K562 (cell line): ENCODE results near the gene RXRA. TPM values are rescaled to one million over a fixed set of nuclear protein-coding genes. Genes with fewer than 3 reads are reported as not detected.

ENCODE experiments used
- ATAC-seq: fragments of 200-7000 bp; cut with Tn5 transposase; 3 replicates; pipeline ENCODE4 v1.9.1; 2020; ENCODE audit warnings: moderate library complexity
- BruUV-seq: library from RNA; stranded (reverse); fragments of 400-500 nt; replicated peaks from 2 replicates; lab custom pipeline; 2021; lab: Mats Ljungman, UMichigan
- CTCF ChIA-PET: fragments of 300-600 bp; formaldehyde crosslinking; extraction: SDS; loops from one replicate; lab custom pipeline; 2021; ENCODE audit warnings: low intra/inter-chr PET ratio; lab: Yijun Ruan, JAX
- POLR2A ChIA-PET: fragments of 300-600, 350-650 bp; sonication (Branson Sonifier 250); formaldehyde crosslinking; extraction: SDS; loops from one replicate; lab custom pipeline; 2021; ENCODE audit warnings: antibody characterized with exemption, inconsistent platforms; lab: Yijun Ruan, JAX
- DNase-seq, 4 experiments: peaks; one replicate each; pipeline versions ENCODE4 v3.0.0 to v3.0.0-alpha.2; 2011 to 2018; ENCODE audit warnings: low spot score in 3 of 4, mixed read lengths in 3 of 4; ENCODE audit errors: extremely low read depth in 1 of 4
- FAIRE-seq: peaks from 2 replicates; lab custom pipeline; 2011; peaks lifted over from hg19 to GRCh38; lab: Jason Lieb, UNC
- H2AFZ ChIP-seq: 2 replicates; pipeline ENCODE4 v1.6.0; 2011; ENCODE audit warnings: low read depth, low read length, control low read depth, inconsistent platforms
- H3K27ac ChIP-seq: fragments of 200-600 bp; 3 replicates; pipeline ENCODE4 v1.8.0; 2011; ENCODE audit warnings: low read depth, mild to moderate bottlenecking, control low read depth, inconsistent platforms, low read length, moderate library complexity, mixed read lengths; ENCODE audit errors: extremely low read depth
- H3K27me3 ChIP-seq, 2 experiments: fragments of 300-600 bp in 1 of 2; 2 replicates in 1 of 2; 3 replicates in 1 of 2; pipeline versions ENCODE4 v1.6.0 to v1.8.0; 2011; ENCODE audit warnings: inconsistent platforms in 2 of 2, low read length in 2 of 2, mild to moderate bottlenecking in 1 of 2, mixed read lengths in 1 of 2, moderate library complexity in 1 of 2; ENCODE audit not compliant: control insufficient read depth in 2 of 2, insufficient read depth in 2 of 2
- H3K36me3 ChIP-seq: fragments of 300-600 bp; 3 replicates; pipeline ENCODE4 v1.8.0; 2011; ENCODE audit warnings: mild to moderate bottlenecking, low read length, inconsistent platforms; ENCODE audit not compliant: control insufficient read depth, insufficient read depth
- H3K4me1 ChIP-seq, 2 experiments: fragments of 200-600 bp in 1 of 2; replicated peaks in 1 of 2; 2 replicates in 1 of 2; 3 replicates in 1 of 2; pipeline versions ENCODE4 v1.5.1 to v1.8.0; 2011; ENCODE audit warnings: inconsistent platforms in 2 of 2, low read length in 2 of 2, mild to moderate bottlenecking in 1 of 2, mixed read lengths in 1 of 2, moderate library complexity in 1 of 2; ENCODE audit not compliant: control insufficient read depth in 2 of 2, insufficient read depth in 2 of 2
- H3K4me2 ChIP-seq: 2 replicates; pipeline ENCODE4 v1.6.1; 2011; ENCODE audit warnings: low read length, control low read depth, inconsistent platforms, mixed read lengths; ENCODE audit not compliant: insufficient read depth
- H3K4me3 ChIP-seq: fragments of 200-600 bp; sonication (generic), shearing (Covaris generic); 2 replicates; pipeline ENCODE4 v1.5.1; 2016; ENCODE audit warnings: control low read depth, inconsistent platforms
- H3K79me2 ChIP-seq: fragments of 200-600 bp; 3 replicates; pipeline ENCODE4 v1.8.0; 2011; ENCODE audit warnings: low read length, inconsistent platforms; ENCODE audit not compliant: control insufficient read depth, insufficient read depth
- H3K9ac ChIP-seq, 2 experiments: 2 replicates each; pipeline versions ENCODE4 v1.6.0 to v1.6.1; 2011; ENCODE audit warnings: low read depth in 2 of 2, low read length in 2 of 2, control low read depth in 1 of 2, inconsistent platforms in 1 of 2, mild to moderate bottlenecking in 1 of 2, mixed read lengths in 1 of 2; ENCODE audit not compliant: insufficient read depth in 1 of 2
- H3K9me1 ChIP-seq: one replicate; pipeline ENCODE4 v1.6.0; 2011; ENCODE audit warnings: inconsistent platforms, mild to moderate bottlenecking, low read length, moderate library complexity; ENCODE audit not compliant: control insufficient read depth, insufficient read depth
- H3K9me3 ChIP-seq: replicated peaks from 2 replicates; pipeline ENCODE4 v1.5.1; 2011; ENCODE audit warnings: low read depth, low read length, inconsistent platforms; ENCODE audit not compliant: control insufficient read depth, insufficient read depth
- H4K20me1 ChIP-seq: replicated peaks from 2 replicates; pipeline ENCODE4 v1.6.1; 2011; ENCODE audit warnings: low read length, inconsistent platforms, mixed read lengths; ENCODE audit not compliant: control insufficient read depth, insufficient read depth
- ATF1 ChIP-seq, 2 experiments: fragments of 450-650 bp in 1 of 2; IDR thresholded peaks; 2 replicates each; pipeline ENCODE4 v1.6.1; 2016; ENCODE audit warnings: missing compliant biosample characterization in 1 of 2, missing genetic modification characterization in 1 of 2
- FOXP1 ChIP-seq: sonication (generic); formaldehyde crosslinking; IDR thresholded peaks from 2 replicates; pipeline ENCODE4 v1.8.0; 2022; ENCODE audit warnings: mild to moderate bottlenecking, missing genetic modification reagents
- HEY1 ChIP-seq: fragments of 250-450 bp; sonication (Bioruptor Pico); IDR thresholded peaks from 2 replicates; pipeline ENCODE4 v1.5.0; 2020; ENCODE audit warnings: mild to moderate bottlenecking, moderate library complexity, borderline replicate concordance
- MTA1 ChIP-seq: fragments of 450-650 bp; IDR thresholded peaks from 2 replicates; pipeline ENCODE4 v1.6.1; 2017; ENCODE audit warnings: borderline replicate concordance
- NFYB ChIP-seq: IDR thresholded peaks from 2 replicates; pipeline ENCODE4 v1.6.1; 2011; ENCODE audit warnings: mild to moderate bottlenecking, moderate library complexity; ENCODE audit not compliant: insufficient read length; ENCODE audit errors: extremely low read depth
- POLR2A ChIP-seq: fragments of 450-650 bp; conservative IDR thresholded peaks from 2 replicates; pipeline ENCODE4 v1.6.1; 2016
- PREB ChIP-seq: sonication (generic); formaldehyde crosslinking; IDR thresholded peaks from 2 replicates; pipeline ENCODE4 v1.8.1; 2023; ENCODE audit warnings: mild to moderate bottlenecking, missing genetic modification reagents
- RCOR1 ChIP-seq, 2 experiments: IDR thresholded peaks; 2 replicates each; pipeline ENCODE4 v1.6.1; 2012; ENCODE audit warnings: low read depth in 2 of 2, low read length in 2 of 2, borderline replicate concordance in 1 of 2, improper control_type of control experiment in 1 of 2
- THAP7 ChIP-seq: fragments of 250-450 bp; sonication (Bioruptor Pico); IDR thresholded peaks from 2 replicates; pipeline ENCODE4 v1.5.0; 2021
- ZNF124 ChIP-seq: sonication (generic); formaldehyde crosslinking; IDR thresholded peaks from 2 replicates; pipeline ENCODE4 v1.8.1; 2022; ENCODE audit warnings: missing genetic modification reagents
- ZNF707 ChIP-seq: fragments of 250-450 bp; sonication (Bioruptor Pico); conservative IDR thresholded peaks from 2 replicates; pipeline ENCODE4 v1.8.0; 2022; ENCODE audit warnings: inconsistent platforms, mild to moderate bottlenecking, moderate library complexity
- ZNF764 ChIP-seq: fragments of 250-450 bp; sonication (Bioruptor Pico); IDR thresholded peaks from 2 replicates; pipeline ENCODE4 v1.4.0; 2020; ENCODE audit warnings: low read depth, mild to moderate bottlenecking, moderate library complexity
- WGBS: fragments of 100-300 bp; shearing (Covaris generic); methylation state at CpG from one replicate; pipeline ENCODE4 v1.1.6; 2016; ENCODE audit warnings: low coverage, mixed read lengths; ENCODE audit not compliant: insufficient coverage; ENCODE audit errors: missing lambda C conversion rate; 5-methylcytosine and 5-hydroxymethylcytosine counted together
- in situ Hi-C: fragments of 300-500 bp; cut with MboI; formaldehyde crosslinking; loops from 4 replicates; pipeline ENCODE4 v1.15.0; 2018; ENCODE audit warnings: inconsistent platforms, mixed read lengths
- intact Hi-C: fragments of 100-400 bp; cut with micrococcal nuclease; formaldehyde crosslinking; loops from 2 replicates; pipeline ENCODE4 v1.14.2; 2022
- polyA plus RNA-seq, 8 experiments: library from polyadenylated mRNA; depleted of rRNA in 4 of 8; stranded (reverse) in 5 of 8; unstranded in 3 of 8; fragments of >200 nt; fragmentation: Nextera tagmentation in 2 of 8; fragmentation: Illumina TruSeq in 1 of 8; extraction: Ambion mirVana in 2 of 8; extraction: Trizol in 1 of 8; gene quantifications; 2 replicates each; pipeline versions ENCODE4 v1.2.1 to v1.2.3, GENCODE V29; 2011 to 2014; ENCODE audit warnings: inconsistent platforms in 1 of 8, missing spikeins in 1 of 8
- total RNA-seq, 7 experiments: library from RNA; depleted of rRNA in 6 of 7; stranded (reverse); fragments of >200 nt in 6 of 7; fragmentation: Illumina TruSeq in 2 of 7; extraction: Trizol in 2 of 7; gene quantifications; 2 replicates each; pipeline versions ENCODE4 v1.2.1 to v1.2.3, GENCODE V29; 2011 to 2021; ENCODE audit warnings: low replicate concordance in 1 of 7

Gene RXRA
- total and polyA plus RNA-seq, 9 of the 15 experiments (the other 6 are each of a cell fraction or from before 2014, with no cell fraction given), result 0.35 to 23.6 (median 4.6) TPM

GRCh38 chr9:134287591-134288491 lies 38.4 kb upstream of the RXRA start:
- WGBS, result 22% methylated on average over 21 of the region's 35 CpGs
- ATAC-seq (peak; percentile 47), DNase-seq (peak in 2 of 4 experiments; percentile 37), FAIRE-seq (no peak)
- no peaks in the 10 kb centered on the region for H3K9me1 ChIP-seq
- no TSS peak for BruUV-seq
- no peak overlapping the region for H3K27ac ChIP-seq
- CTCF ChIA-PET, result no interaction called here
- H3K4me1 ChIP-seq, result peaks cover 0 to 11% of the 10 kb centered on the region in 2 experiments; a peak in 1 of 5 replicates
- H3K4me3 ChIP-seq, result no peak overlapping the region
- H3K36me3 ChIP-seq, result no peaks in the 10 kb centered on the region
- in situ Hi-C loops, result no loop called here
- H3K79me2 ChIP-seq, result no peaks in the 10 kb centered on the region
- peaks cover 28% of the 10 kb centered on the region for H4K20me1 ChIP-seq
- H3K27me3 ChIP-seq, result peaks cover 32 to 84% of the 10 kb centered on the region in 2 experiments; a peak in 4 of 5 replicates
- intact Hi-C loops, result no loop called here
- H2AFZ ChIP-seq, result no peak overlapping the region
- no peak overlapping the region for H3K4me2 ChIP-seq
- POLR2A ChIA-PET, result interaction anchor here (0.6 to 1.0 kb wide), 3 partner anchors 15 to 20 kb away, joined by 3 read pairs; no protein-coding TSS in a partner anchor
- no peak overlapping the region for H3K9ac ChIP-seq
- no peaks in the 10 kb centered on the region for H3K9me3 ChIP-seq
- no peak for TF ChIP-seq NFYB
- TF ChIP-seq ATF1 (CRISPR knock-in tag; IDR thresholded peaks at IDR 0.05), result no peak
- no peak for TF ChIP-seq ATF1 (tag; IDR thresholded peaks at IDR 0.05)
- TF ChIP-seq ZNF764 (CRISPR knock-in tag), result no peak
- no peak for TF ChIP-seq ZNF124
- TF ChIP-seq MTA1, result no peak
- no peak for TF ChIP-seq POLR2A
- TF ChIP-seq FOXP1 (CRISPR knock-in tag), result no peak
- no peak for TF ChIP-seq HEY1 (CRISPR knock-in tag)
- no peak for TF ChIP-seq THAP7 (CRISPR knock-in tag)
- no peak for TF ChIP-seq ZNF707
- TF ChIP-seq RCOR1 (IDR thresholded peaks at IDR 0.05; ENCODE audit: borderline replicate concordance in 1 of 2, low read depth in 2 of 2, low read length in 2 of 2), result no peak
- no peak for TF ChIP-seq PREB (CRISPR knock-in tag)
